ENCODE results near the gene RPL27. TPM values are rescaled to one million over a fixed set of nuclear protein-coding genes. Genes with fewer than 3 reads are reported as not detected.
A peak's percentile ranks its signal among the peaks of the same experiment; 100 is the strongest.

RPL27 gene
- total RNA-seq, 1 experiment from 2014 or later, result 1,565 TPM

DNA sequence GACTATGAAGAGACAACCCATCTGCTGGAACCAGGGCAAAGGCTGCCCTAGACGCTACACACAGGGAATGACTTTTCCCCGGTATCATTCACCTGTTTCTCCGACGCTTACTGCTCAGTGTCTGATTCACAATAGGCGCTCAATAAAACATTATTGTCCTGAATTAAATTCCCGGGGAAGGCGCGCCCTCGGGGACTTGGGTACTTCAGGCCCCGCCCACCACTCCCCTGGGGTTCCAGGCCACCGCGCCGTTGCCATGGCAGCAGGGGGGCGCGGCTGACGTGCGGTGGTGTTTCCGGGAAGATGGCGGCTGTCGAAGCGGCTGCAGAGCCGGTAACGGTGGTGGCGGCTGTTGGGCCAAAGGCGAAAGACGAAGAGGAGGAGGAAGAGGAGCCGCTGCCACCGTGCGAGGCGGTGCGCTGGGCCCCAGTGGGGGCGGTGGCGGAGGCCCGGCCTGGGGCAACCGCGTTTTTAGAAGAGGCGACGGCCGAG is 17.9 kb upstream of the RPL27 start, which contains the start of gene RUNDC1:
RUNDC1 (plus strand) TSS at position 292 of the 492 bp plus-strand sequence; CDS start at position 304, 12 bp downstream.
- Histone ChIP-seq H3K4me3 (ENCODE audit: low read depth, low read length) (peak within 1 kb of the TSS; percentile 100), H3K36me3 (ENCODE audit: control insufficient read depth, insufficient read depth, low read length) (no peaks in the 10 kb centered on the region), H3K9me3 (no peaks in the 10 kb centered on the region), H3K27me3 (replicated peaks; ENCODE audit: control insufficient read depth, insufficient read depth, low read length) (no peaks in the 10 kb centered on the region), H3K4me1 (peaks cover 7% of the 10 kb centered on the region; the same call in 1 of the 2 replicates)
- POLR2A ChIA-PET, result interaction anchor here (1.0 to 2.7 kb wide), 2 partner anchors 18 to 156 kb away, joined by 4 to 21 read pairs; partner anchors contain the start of genes BECN1 and RPL27
- Mint-ChIP-seq H3K9me3 (ENCODE audit: unreplicated experiment) (peaks cover 13% of the 10 kb centered on the region), H3K4me3 (ENCODE audit: unreplicated experiment) (peak within 1 kb of the TSS; percentile 100), H3K27ac (ENCODE audit: unreplicated experiment) (peak within 1 kb of the TSS; percentile 96), H3K36me3 (ENCODE audit: insufficient read depth, unreplicated experiment) (peaks cover 41% of the 10 kb centered on the region), H3K4me1 (ENCODE audit: low read depth, unreplicated experiment) (peaks cover 12% of the 10 kb centered on the region), H3K27me3 (ENCODE audit: insufficient read depth, unreplicated experiment) (no peaks in the 10 kb centered on the region)
- intact Hi-C loops (cut with micrococcal nuclease; ENCODE audit: unreplicated experiment), result loop anchor here (1.0 to 2.0 kb wide), 3 partner anchors 16 to 47 kb away; partner anchors contain the start of genes AARSD1 and RPL27
- DNase-seq, result peak; percentile 91 to 94
- CTCF ChIA-PET, result no interaction called here
- no TSS peak for BruUV-seq (replicated peaks)
- TF ChIP-seq, protein P1, sequence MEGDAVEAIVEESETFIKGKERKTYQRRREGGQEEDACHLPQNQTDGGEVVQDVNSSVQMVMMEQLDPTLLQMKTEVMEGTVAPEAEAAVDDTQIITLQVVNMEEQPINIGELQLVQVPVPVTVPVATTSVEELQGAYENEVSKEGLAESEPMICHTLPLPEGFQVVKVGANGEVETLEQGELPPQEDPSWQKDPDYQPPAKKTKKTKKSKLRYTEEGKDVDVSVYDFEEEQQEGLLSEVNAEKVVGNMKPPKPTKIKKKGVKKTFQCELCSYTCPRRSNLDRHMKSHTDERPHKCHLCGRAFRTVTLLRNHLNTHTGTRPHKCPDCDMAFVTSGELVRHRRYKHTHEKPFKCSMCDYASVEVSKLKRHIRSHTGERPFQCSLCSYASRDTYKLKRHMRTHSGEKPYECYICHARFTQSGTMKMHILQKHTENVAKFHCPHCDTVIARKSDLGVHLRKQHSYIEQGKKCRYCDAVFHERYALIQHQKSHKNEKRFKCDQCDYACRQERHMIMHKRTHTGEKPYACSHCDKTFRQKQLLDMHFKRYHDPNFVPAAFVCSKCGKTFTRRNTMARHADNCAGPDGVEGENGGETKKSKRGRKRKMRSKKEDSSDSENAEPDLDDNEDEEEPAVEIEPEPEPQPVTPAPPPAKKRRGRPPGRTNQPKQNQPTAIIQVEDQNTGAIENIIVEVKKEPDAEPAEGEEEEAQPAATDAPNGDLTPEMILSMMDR (IDR thresholded peaks at IDR 0.05; ENCODE audit: insufficient read depth in 1 of 2, low read depth in 1 of 2, low read length in 1 of 2, severe bottlenecking in 1 of 2, unreplicated experiment in 1 of 2), result no peak

DNA sequence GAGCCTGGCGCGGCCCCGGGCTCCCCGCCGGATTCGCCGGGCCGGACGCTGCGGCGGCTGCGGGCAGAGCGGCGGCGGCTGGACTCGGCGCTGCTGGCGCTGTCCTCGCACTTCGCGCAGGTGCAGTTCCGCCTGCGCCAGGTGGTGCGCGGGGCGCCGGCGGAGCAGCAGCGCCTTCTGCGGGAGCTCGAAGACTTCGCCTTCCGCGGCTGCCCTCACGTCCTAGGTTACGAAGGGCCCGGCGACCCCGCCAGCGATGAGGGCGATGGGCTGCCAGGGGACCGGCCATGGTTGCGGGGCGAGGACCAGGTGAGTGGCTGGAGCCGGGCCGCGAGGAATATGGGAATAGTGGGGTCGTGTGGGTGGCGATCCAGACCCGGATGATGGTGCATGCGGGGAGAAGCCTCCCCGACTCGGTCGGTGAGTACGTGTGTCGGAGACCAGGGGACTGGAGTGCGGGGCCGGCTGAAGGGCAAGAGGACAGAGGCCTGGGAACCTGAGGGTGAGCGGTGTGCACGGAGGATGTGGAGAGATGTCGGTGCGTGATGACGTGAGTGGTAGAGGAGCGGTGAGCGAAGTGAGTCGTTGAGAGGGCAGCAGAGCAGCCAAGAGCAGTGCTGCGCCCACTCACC is 17.3 kb upstream of the RPL27 start:
- H3K4me3 ChIP-seq (ENCODE audit: low read depth, low read length), result peak overlapping the region; percentile 100
- ChIA-PET CTCF (interaction anchor here (0.6 kb wide), 1 partner anchor 17 kb away, joined by 4 read pairs; the partner anchor contains the start of gene RPL27), POLR2A (interaction anchor here (0.6 to 2.7 kb wide), 3 partner anchors 17 to 157 kb away, joined by 3 to 21 read pairs (median 4); partner anchors contain the start of genes BECN1, BRCA1 and RPL27)
- Mint-ChIP-seq H3K4me3 (ENCODE audit: unreplicated experiment) (peak overlapping the region; percentile 100), H3K27me3 (ENCODE audit: insufficient read depth, unreplicated experiment) (no peaks in the 10 kb centered on the region), H3K9me3 (ENCODE audit: unreplicated experiment) (peaks cover 13% of the 10 kb centered on the region), H3K4me1 (ENCODE audit: low read depth, unreplicated experiment) (peaks cover 12% of the 10 kb centered on the region), H3K27ac (ENCODE audit: unreplicated experiment) (peak overlapping the region; percentile 96), H3K36me3 (ENCODE audit: insufficient read depth, unreplicated experiment) (peaks cover 45% of the 10 kb centered on the region)
- peaks cover 7% of the 10 kb centered on the region; the same call in 1 of the 2 replicates for H3K4me1 ChIP-seq
- H3K27me3 ChIP-seq (replicated peaks; ENCODE audit: control insufficient read depth, insufficient read depth, low read length), result no peaks in the 10 kb centered on the region
- DNase-seq, result peak; percentile 73 to 82
- H3K9me3 ChIP-seq, result no peaks in the 10 kb centered on the region
- intact Hi-C loops (cut with micrococcal nuclease; ENCODE audit: unreplicated experiment), result loop anchor here (1.0 to 2.0 kb wide), 3 partner anchors 16 to 48 kb away; partner anchors contain the start of genes AARSD1 and RPL27
- TF ChIP-seq, protein P1 (IDR thresholded peaks at IDR 0.05; ENCODE audit: insufficient read depth in 1 of 2, low read depth in 1 of 2, low read length in 1 of 2, severe bottlenecking in 1 of 2, unreplicated experiment in 1 of 2), result peak in 1 of 2 experiments; percentile 55
- no peaks in the 10 kb centered on the region for H3K36me3 ChIP-seq (ENCODE audit: control insufficient read depth, insufficient read depth, low read length)
- BruUV-seq (replicated peaks), result no TSS peak

DNA sequence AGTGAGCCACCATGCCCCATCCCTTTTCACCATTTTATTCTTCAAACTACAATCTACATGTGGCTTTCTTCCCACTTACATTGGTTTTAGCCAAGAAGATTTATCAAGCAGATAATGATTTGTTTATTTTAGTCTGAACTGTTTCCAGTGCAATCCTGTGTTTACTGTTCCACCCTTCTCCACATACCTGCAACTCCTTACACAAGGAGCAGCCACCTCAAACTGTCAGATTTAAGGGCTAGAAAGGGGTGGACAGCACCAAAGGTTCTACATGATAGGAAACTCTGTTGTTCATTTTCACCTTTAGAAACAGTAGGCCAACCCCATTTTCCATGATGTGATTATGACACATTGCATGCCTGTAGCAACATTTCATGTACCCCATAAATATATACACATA is 16.0 kb upstream of the RPL27 start:
- no peak for DNase-seq
- peaks cover 7% of the 10 kb centered on the region; the same call in 1 of the 2 replicates for H3K4me1 ChIP-seq
- Mint-ChIP-seq H3K9me3 (ENCODE audit: unreplicated experiment) (peaks cover 13% of the 10 kb centered on the region), H3K27me3 (ENCODE audit: insufficient read depth, unreplicated experiment) (no peaks in the 10 kb centered on the region), H3K36me3 (ENCODE audit: insufficient read depth, unreplicated experiment) (peaks cover 59% of the 10 kb centered on the region), H3K27ac (ENCODE audit: unreplicated experiment) (peak overlapping the region; percentile 96), H3K4me3 (ENCODE audit: unreplicated experiment) (peak overlapping the region; percentile 100), H3K4me1 (ENCODE audit: low read depth, unreplicated experiment) (peaks cover 12% of the 10 kb centered on the region)
- H3K36me3 ChIP-seq (ENCODE audit: control insufficient read depth, insufficient read depth, low read length), result peaks cover 2% of the 10 kb centered on the region
- ChIA-PET CTCF (interaction anchor here (1.3 kb wide), 1 partner anchor 16 kb away, joined by 3 read pairs; the partner anchor contains the start of gene RPL27), POLR2A (interaction anchor here (2.7 kb wide), 1 partner anchor 16 kb away, joined by 21 read pairs; the partner anchor contains the start of gene RPL27)
- H3K4me3 ChIP-seq (ENCODE audit: low read depth, low read length), result no peak overlapping the region
- intact Hi-C loops (cut with micrococcal nuclease; ENCODE audit: unreplicated experiment), result no loop called here
- no TSS peak for BruUV-seq (replicated peaks)
- TF ChIP-seq, protein P1 (IDR thresholded peaks at IDR 0.05; ENCODE audit: insufficient read depth in 1 of 2, low read depth in 1 of 2, low read length in 1 of 2, severe bottlenecking in 1 of 2, unreplicated experiment in 1 of 2), result no peak
- no peaks in the 10 kb centered on the region for H3K27me3 ChIP-seq (replicated peaks; ENCODE audit: control insufficient read depth, insufficient read depth, low read length)
- no peaks in the 10 kb centered on the region for H3K9me3 ChIP-seq

Data from Caco-2 (cell line).